Testis (tissue), 3 donors: ENCODE measurements around the gene DCST1. TPM values are rescaled to one million over a fixed set of nuclear protein-coding genes. Genes with fewer than 3 reads are reported as not detected.

ENCODE experiments used
- DNase-seq: peaks from one replicate; pipeline ENCODE4 v3.0.0-alpha.2; 2019
- H3K27ac ChIP-seq, 2 donors: fragments of 200-600 bp; sonication (generic); one replicate each; pipeline ENCODE4 v1.5.1; 2019
- H3K27me3 ChIP-seq: fragments of 200-600 bp; sonication (generic); one replicate; pipeline ENCODE4 v1.5.1; 2019
- H3K36me3 ChIP-seq: fragments of 200-600 bp; sonication (generic); one replicate; pipeline ENCODE4 v1.5.1; 2017; ENCODE audit warnings: low read depth; ENCODE audit errors: missing control alignments
- H3K4me1 ChIP-seq: fragments of 200-600 bp; sonication (generic); one replicate; pipeline ENCODE4 v1.5.1; 2019
- H3K4me3 ChIP-seq, 2 donors: fragments of 200-600 bp; sonication (generic); one replicate each; pipeline ENCODE4 v1.5.1; 2017 to 2019
- H3K9me3 ChIP-seq: fragments of 200-600 bp; sonication (generic); one replicate; pipeline ENCODE4 v1.5.1; 2017
- POLR2A ChIP-seq: fragments of 450-650 bp; IDR thresholded peaks from one replicate; pipeline ENCODE4 v1.6.1; 2017; ENCODE audit warnings: antibody characterized with exemption, mild to moderate bottlenecking, moderate library complexity
- WGBS, 2 donors: methylation state at CpG; one replicate each; pipeline ENCODE4 v1.1.5; 2018; 5-methylcytosine and 5-hydroxymethylcytosine counted together
- intact Hi-C: fragments of 100-400 bp; cut with DNase I; formaldehyde crosslinking; loops from one replicate; pipeline ENCODE4 v1.15.1; 2023; ENCODE audit warnings: low total_unique reads
- polyA plus RNA-seq: library from polyadenylated mRNA; stranded (reverse); fragments of 350-450 nt; fragmentation: Illumina TruSeq; extraction: RNeasy Lipid Tissue Mini Kit (QIAGEN cat#74804); gene quantifications from one replicate; pipeline ENCODE4 v1.2.3, GENCODE V29; 2014; ENCODE audit warnings: low read depth, low replicate concordance; ENCODE audit not compliant: insufficient read depth
- total RNA-seq, 2 donors: library from RNA; depleted of rRNA; stranded (reverse); fragments of >200 nt; gene quantifications; one replicate each; pipeline ENCODE4 v1.2.3, GENCODE V29; 2016
- TF ChIP-seq, protein P1 (sequence below), 3 experiments: fragments of 450-650 bp in 2 of 3; fragments of 200-600 bp in 1 of 3; sonication (generic) in 1 of 3; IDR thresholded peaks; one replicate each; pipeline ENCODE4 v1.5.1; 2016 to 2019; ENCODE audit warnings: antibody characterized with exemption in 3 of 3, mild to moderate bottlenecking in 2 of 3, moderate library complexity in 1 of 3

The DCST1 gene
- total and polyA plus RNA-seq, 3 donors from 2014 or later: 4.5 to 15.2 (median 9.4) TPM

DNA sequence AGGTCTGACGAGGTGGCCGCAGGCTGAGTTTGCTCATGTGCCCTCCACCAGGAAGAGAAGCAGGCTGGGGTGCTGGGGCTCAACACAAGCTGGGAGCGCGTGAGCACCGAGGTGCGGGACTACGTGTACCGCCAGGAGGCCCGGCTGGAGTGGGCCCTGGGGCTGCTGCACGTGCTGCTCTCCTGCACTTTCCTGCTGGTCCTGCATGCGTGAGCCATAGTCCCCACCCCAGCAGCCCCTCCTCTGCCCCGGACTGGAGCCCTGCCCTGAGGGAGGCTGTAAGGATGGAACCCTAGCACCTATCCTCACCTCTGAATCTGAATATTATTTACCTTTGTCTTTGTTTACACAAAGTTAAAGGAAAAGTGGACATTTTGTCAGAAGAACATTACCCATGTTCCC lies 9.7 kb downstream of the DCST1 start:
- H3K9me3 ChIP-seq: no peaks in the 10 kb centered on the region
- H3K36me3 ChIP-seq: no peaks in the 10 kb centered on the region
- DNase-seq: no peak
- TF ChIP-seq, protein P1, sequence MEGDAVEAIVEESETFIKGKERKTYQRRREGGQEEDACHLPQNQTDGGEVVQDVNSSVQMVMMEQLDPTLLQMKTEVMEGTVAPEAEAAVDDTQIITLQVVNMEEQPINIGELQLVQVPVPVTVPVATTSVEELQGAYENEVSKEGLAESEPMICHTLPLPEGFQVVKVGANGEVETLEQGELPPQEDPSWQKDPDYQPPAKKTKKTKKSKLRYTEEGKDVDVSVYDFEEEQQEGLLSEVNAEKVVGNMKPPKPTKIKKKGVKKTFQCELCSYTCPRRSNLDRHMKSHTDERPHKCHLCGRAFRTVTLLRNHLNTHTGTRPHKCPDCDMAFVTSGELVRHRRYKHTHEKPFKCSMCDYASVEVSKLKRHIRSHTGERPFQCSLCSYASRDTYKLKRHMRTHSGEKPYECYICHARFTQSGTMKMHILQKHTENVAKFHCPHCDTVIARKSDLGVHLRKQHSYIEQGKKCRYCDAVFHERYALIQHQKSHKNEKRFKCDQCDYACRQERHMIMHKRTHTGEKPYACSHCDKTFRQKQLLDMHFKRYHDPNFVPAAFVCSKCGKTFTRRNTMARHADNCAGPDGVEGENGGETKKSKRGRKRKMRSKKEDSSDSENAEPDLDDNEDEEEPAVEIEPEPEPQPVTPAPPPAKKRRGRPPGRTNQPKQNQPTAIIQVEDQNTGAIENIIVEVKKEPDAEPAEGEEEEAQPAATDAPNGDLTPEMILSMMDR (IDR thresholded peaks at IDR 0.05): no peak
- no peak for TF ChIP-seq POLR2A
- intact Hi-C loops: no loop called here
- no peaks in the 10 kb centered on the region for H3K27me3 ChIP-seq
- H3K4me1 ChIP-seq: no peaks in the 10 kb centered on the region
- no peak overlapping the region for H3K27ac ChIP-seq
- H3K4me3 ChIP-seq: no peak overlapping the region
- 73 to 93% methylated on average over 4 to 12 of the region's 12 CpGs for WGBS, 2 donors

DNA sequence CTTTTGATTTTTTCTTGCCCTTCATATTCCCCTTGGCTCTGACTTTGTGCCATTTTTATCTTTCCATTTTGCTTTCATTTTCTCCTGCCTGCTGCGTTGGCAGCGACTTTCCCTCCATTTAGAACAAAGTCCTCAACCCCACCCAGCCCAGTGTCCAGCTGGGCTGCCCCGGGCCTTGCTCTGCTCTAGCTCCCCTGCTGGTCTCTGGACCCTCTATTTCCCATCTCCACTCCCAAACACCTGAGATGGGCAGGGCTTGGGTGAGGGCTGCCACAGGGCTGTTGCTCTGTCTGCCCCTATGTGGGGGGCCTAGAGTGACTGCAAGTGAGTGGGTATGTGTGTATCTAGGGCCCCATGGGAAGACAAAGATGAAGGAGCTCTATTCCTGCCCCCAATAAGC lies 10.2 kb downstream of the DCST1 start:
- DNase-seq: no peak
- TF ChIP-seq, protein P1 (IDR thresholded peaks at IDR 0.05): no peak
- TF ChIP-seq POLR2A: no peak
- no peak overlapping the region for H3K4me3 ChIP-seq
- no peaks in the 10 kb centered on the region for H3K36me3 ChIP-seq
- H3K27me3 ChIP-seq: no peaks in the 10 kb centered on the region
- no peaks in the 10 kb centered on the region for H3K4me1 ChIP-seq
- no peak overlapping the region for H3K27ac ChIP-seq
- intact Hi-C loops: no loop called here
- H3K9me3 ChIP-seq: no peaks in the 10 kb centered on the region
- 83 to 93% methylated on average over 3 of the region's 3 CpGs for WGBS, 2 donors

DNA sequence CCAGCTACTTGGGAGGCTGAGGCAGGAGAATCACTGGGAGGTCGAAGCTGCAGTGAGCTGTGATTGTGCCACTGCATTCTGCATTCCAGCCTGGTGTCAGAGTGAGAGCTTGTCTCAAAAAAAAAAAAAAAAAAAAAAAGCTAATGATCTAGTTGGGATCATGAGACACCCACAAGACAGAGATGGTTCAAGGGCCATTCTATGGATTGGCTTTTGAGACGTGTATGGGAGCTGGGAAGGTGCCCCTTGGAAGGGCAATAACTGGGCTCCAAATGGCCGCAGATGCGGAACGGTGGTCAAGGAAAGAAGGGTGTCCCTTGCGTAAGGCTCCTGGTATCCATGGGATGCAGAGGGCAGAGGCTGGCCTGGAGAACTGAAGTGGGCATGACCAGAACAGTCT lies 10.7 kb downstream of the DCST1 start:
- Histone ChIP-seq H3K27ac (no peak overlapping the region), H3K36me3 (no peaks in the 10 kb centered on the region), H3K27me3 (no peaks in the 10 kb centered on the region), H3K4me1 (no peaks in the 10 kb centered on the region), H3K4me3 (no peak overlapping the region), H3K9me3 (no peaks in the 10 kb centered on the region)
- intact Hi-C loops: no loop called here
- TF ChIP-seq, protein P1 (IDR thresholded peaks at IDR 0.05): no peak
- TF ChIP-seq POLR2A: no peak
- WGBS, 2 donors: 84 to 95% methylated on average over 6 of the region's 6 CpGs
- no peak for DNase-seq

DNA sequence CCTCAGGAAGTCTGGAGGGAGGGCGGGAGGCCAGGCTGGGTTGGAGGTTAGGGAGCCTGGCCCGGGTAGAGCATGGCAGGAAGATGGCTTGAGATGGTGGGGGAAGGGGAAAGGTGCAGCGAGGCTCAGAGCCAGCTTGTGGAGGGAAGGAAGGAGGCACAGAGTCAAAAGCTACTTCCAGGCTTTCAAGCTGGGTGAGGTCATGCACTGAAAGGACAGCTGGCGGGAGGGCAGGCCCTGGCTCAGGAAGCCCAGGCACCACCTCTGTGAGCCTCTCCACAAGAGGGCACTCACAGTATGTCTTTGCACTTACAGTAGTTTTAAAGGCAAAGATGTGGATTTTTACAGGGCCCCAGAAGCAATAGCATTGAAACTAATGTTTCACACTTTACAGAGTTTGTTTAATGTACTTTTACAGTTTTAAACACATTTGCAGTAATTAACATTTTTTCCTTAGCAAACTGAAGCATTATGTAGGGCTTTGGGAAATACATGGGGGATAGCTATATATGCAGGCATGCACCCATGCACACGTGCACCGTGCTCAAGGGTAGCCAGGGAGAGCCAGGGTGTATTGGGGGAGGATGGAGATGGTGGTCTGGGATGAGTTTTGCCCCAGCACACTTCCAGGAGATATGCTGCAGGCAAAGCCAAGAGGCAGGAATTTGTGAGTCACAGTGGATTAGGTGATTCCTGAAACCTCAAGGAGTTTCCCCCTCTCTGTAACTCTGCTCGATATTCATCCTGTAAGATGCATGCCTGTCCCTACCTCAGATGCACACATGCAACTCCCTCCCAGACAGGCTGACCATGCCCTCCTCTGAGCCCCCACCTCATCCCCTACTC lies 11.4 kb downstream of the DCST1 start:
- intact Hi-C loops: no loop called here
- H3K27me3 ChIP-seq: no peaks in the 10 kb centered on the region
- no peak overlapping the region for H3K27ac ChIP-seq
- H3K9me3 ChIP-seq: no peaks in the 10 kb centered on the region
- H3K36me3 ChIP-seq: no peaks in the 10 kb centered on the region
- DNase-seq: peak; percentile 85
- H3K4me1 ChIP-seq: peaks cover 5% of the 10 kb centered on the region
- WGBS, 2 donors: 78 to 80% methylated on average over 7 of the region's 7 CpGs
- no peak overlapping the region for H3K4me3 ChIP-seq
- TF ChIP-seq, protein P1 (IDR thresholded peaks at IDR 0.05): peak in 2 of 3 experiments; percentile 53 to 55
- no peak for TF ChIP-seq POLR2A
